DMS53 treated with DMSO at 0.1 percent for 48 hours (cell line): ENCODE measurements around the gene CD8B2.
"Not testable (repeated sequence)": the region's sequence is repeated elsewhere in the genome, so short reads cannot be mapped to it uniquely, and the experiment has no call there.

ENCODE experiments used
- DNase-seq: peaks from one replicate; lab custom pipeline; 2025; ENCODE audit not compliant: unreplicated experiment; lab: John Stamatoyannopoulos, UW

CD8B2 gene

GRCh38 chr2:106511476-106511901, 24.3 kb downstream of the CD8B2 start:
- DNase-seq = not testable (repeated sequence)

- DNase-seq = not testable (repeated sequence)
Measured at GRCh38 chr2:106511934-106512333, 24.8 kb downstream of the CD8B2 start.

- not testable (repeated sequence) for DNase-seq
Measured at GRCh38 chr2:106513391-106513790, 26.2 kb downstream of the CD8B2 start.

- DNase-seq = not testable (repeated sequence)
Measured at GRCh38 chr2:106514827-106515226, 27.7 kb downstream of the CD8B2 start.

- no peak for DNase-seq
Measured at GRCh38 chr2:106516436-106516835, 29.3 kb downstream of the CD8B2 start.

GRCh38 chr2:106516864-106517263, 29.7 kb downstream of the CD8B2 start:
- DNase-seq = no peak

GRCh38 chr2:106517329-106517728, 30.2 kb downstream of the CD8B2 start:
- no peak for DNase-seq

GRCh38 chr2:106519767-106520166, 32.6 kb downstream of the CD8B2 start:
- DNase-seq = no peak

- DNase-seq = no peak
Measured at GRCh38 chr2:106521016-106521415, 33.9 kb downstream of the CD8B2 start.

- no peak for DNase-seq
Measured at GRCh38 chr2:106523976-106524665, 37.0 kb downstream of the CD8B2 start.

GRCh38 chr2:106530866-106531265, 43.7 kb downstream of the CD8B2 start:
- no peak for DNase-seq

- DNase-seq = no peak
Measured at GRCh38 chr2:106531676-106532214, 44.6 kb downstream of the CD8B2 start.

GRCh38 chr2:106532236-106532635, 45.1 kb downstream of the CD8B2 start:
- no peak for DNase-seq

GRCh38 chr2:106534471-106534870, 47.3 kb downstream of the CD8B2 start:
- no peak for DNase-seq

GRCh38 chr2:106536490-106536889, 49.3 kb downstream of the CD8B2 start:
- no peak for DNase-seq

GRCh38 chr2:106537047-106537446, 49.9 kb downstream of the CD8B2 start:
- no peak for DNase-seq

- DNase-seq = no peak
Measured at GRCh38 chr2:106537791-106538191, 50.6 kb downstream of the CD8B2 start.

GRCh38 chr2:106540886-106541285, 53.7 kb downstream of the CD8B2 start:
- DNase-seq = no peak

- no peak for DNase-seq
Measured at GRCh38 chr2:106541333-106541732, 54.2 kb downstream of the CD8B2 start.

GRCh38 chr2:106542746-106543359, 55.7 kb downstream of the CD8B2 start:
- DNase-seq = peak; percentile 74

GRCh38 chr2:106545007-106545406, 57.8 kb downstream of the CD8B2 start:
- DNase-seq = no peak

- DNase-seq = no peak
Measured at GRCh38 chr2:106546391-106546990, 59.3 kb downstream of the CD8B2 start.
